HepG2 (cell line): ENCODE results near the gene IL27RA. TPM values are rescaled to one million over a fixed set of nuclear protein-coding genes. Genes with fewer than 3 reads are reported as not detected.
A peak's percentile ranks its signal among the peaks of the same experiment; 100 is the strongest.

Experiments used
- AGO1 ChIP-seq: fragments of 200-400 bp; formaldehyde crosslinking; IDR thresholded peaks from 2 replicates; pipeline ENCODE4 v1.6.1; 2017; ENCODE audit warnings: mild to moderate bottlenecking, low read depth, low read length, moderate library complexity; ENCODE audit not compliant: poor library complexity, severe bottlenecking
- EHMT2 ChIP-seq: fragments of 200-600 bp; sonication (generic); IDR thresholded peaks from 2 replicates; pipeline ENCODE4 v1.7.0; 2017; ENCODE audit warnings: antibody characterized with exemption, low read depth, low read length, borderline replicate concordance
- FOXK2 ChIP-seq: fragments of 450-650 bp; IDR thresholded peaks from 2 replicates; pipeline ENCODE4 v1.6.1; 2016
- GATA4 ChIP-seq: sonication (generic); IDR thresholded peaks from 2 replicates; pipeline ENCODE4 v1.6.1; 2016; ENCODE audit warnings: antibody characterized with exemption, low read depth, borderline replicate concordance
- IKZF1 ChIP-seq: fragments of 450-650 bp; IDR thresholded peaks from 2 replicates; pipeline ENCODE4 v1.7.1; 2016
- KLF12 ChIP-seq: sonication (generic); formaldehyde crosslinking; IDR thresholded peaks from 2 replicates; pipeline ENCODE4 v1.4.0; 2020; ENCODE audit warnings: missing genetic modification reagents, borderline replicate concordance
- MAF1 ChIP-seq: sonication (generic); formaldehyde crosslinking; IDR thresholded peaks from 2 replicates; pipeline ENCODE4 v1.5.0; 2020; ENCODE audit warnings: missing genetic modification reagents, borderline replicate concordance
- MBNL3 ChIP-seq: fragments of 250-450 bp; sonication (Bioruptor Pico); conservative IDR thresholded peaks from 2 replicates; pipeline ENCODE4 v1.8.0; 2022; ENCODE audit warnings: mild to moderate bottlenecking, inconsistent platforms
- NCOR1 ChIP-seq: fragments of 200-600 bp; sonication (generic); IDR thresholded peaks from 2 replicates; pipeline ENCODE4 v1.7.0; 2017; ENCODE audit warnings: antibody characterized with exemption, low read length, borderline replicate concordance
- REL ChIP-seq: sonication (generic); formaldehyde crosslinking; conservative IDR thresholded peaks from 2 replicates; pipeline ENCODE4 v1.8.0; 2022; ENCODE audit warnings: mild to moderate bottlenecking, missing genetic modification reagents, moderate library complexity
- TSC22D2 ChIP-seq: sonication (generic); formaldehyde crosslinking; IDR thresholded peaks from 2 replicates; pipeline ENCODE4 v1.5.1; 2020; ENCODE audit warnings: missing genetic modification reagents, mild to moderate bottlenecking, borderline replicate concordance
- ZKSCAN5 ChIP-seq: sonication (generic); formaldehyde crosslinking; IDR thresholded peaks from 2 replicates; pipeline ENCODE4 v1.5.1; 2020; ENCODE audit warnings: mild to moderate bottlenecking, missing genetic modification reagents
- ZNF24 ChIP-seq: fragments of 450-650 bp; IDR thresholded peaks from 2 replicates; pipeline ENCODE4 v1.6.1; 2017; ENCODE audit warnings: antibody characterized with exemption, mild to moderate bottlenecking
- ZNF546 ChIP-seq: sonication (generic); formaldehyde crosslinking; conservative IDR thresholded peaks from 2 replicates; pipeline ENCODE4 v1.8.1; 2023; ENCODE audit warnings: mild to moderate bottlenecking, missing genetic modification reagents
- ZNF567 ChIP-seq: sonication (generic); formaldehyde crosslinking; IDR thresholded peaks from 2 replicates; pipeline ENCODE4 v1.8.1; 2023; ENCODE audit warnings: mild to moderate bottlenecking, missing genetic modification reagents, borderline replicate concordance
- ZNF747 ChIP-seq: sonication (generic); formaldehyde crosslinking; IDR thresholded peaks from 2 replicates; pipeline ENCODE4 v1.8.1; 2023; ENCODE audit warnings: missing genetic modification reagents, mild to moderate bottlenecking, borderline replicate concordance
- ZNF75D ChIP-seq: sonication (generic); formaldehyde crosslinking; IDR thresholded peaks from 2 replicates; pipeline ENCODE4 v1.8.1; 2023; ENCODE audit warnings: missing genetic modification reagents, mild to moderate bottlenecking, borderline replicate concordance
- ZNF768 ChIP-seq: sonication (generic); formaldehyde crosslinking; IDR thresholded peaks from 2 replicates; pipeline ENCODE4 v1.4.0; 2020; ENCODE audit warnings: missing genetic modification reagents
- ZNF777 ChIP-seq: sonication (generic); formaldehyde crosslinking; IDR thresholded peaks from 2 replicates; pipeline ENCODE4 v1.4.0; 2020; ENCODE audit warnings: missing genetic modification reagents
- ZNF780A ChIP-seq: sonication (generic); formaldehyde crosslinking; IDR thresholded peaks from 2 replicates; pipeline ENCODE4 v1.8.0; 2022; ENCODE audit warnings: mild to moderate bottlenecking, missing genetic modification reagents, moderate library complexity
- ZSCAN25 ChIP-seq: sonication (generic); formaldehyde crosslinking; IDR thresholded peaks from 2 replicates; pipeline ENCODE4 v1.8.0; 2022; ENCODE audit warnings: mild to moderate bottlenecking, missing genetic modification reagents
- polyA plus RNA-seq, 8 experiments: library from polyadenylated mRNA; depleted of rRNA in 3 of 8; stranded (reverse) in 7 of 8; unstranded in 1 of 8; fragments of >200 nt; fragmentation: Illumina TruSeq in 4 of 8; extraction: Trizol in 4 of 8; gene quantifications; 2 replicates each; pipeline versions ENCODE4 v1.2.1 to v1.2.3, GENCODE V29; 2011 to 2016; ENCODE audit warnings: low read depth in 4 of 8, missing spikeins in 1 of 8, mixed read lengths in 1 of 8; ENCODE audit not compliant: insufficient read depth in 1 of 8
- total RNA-seq, 5 experiments: library from RNA; depleted of rRNA; stranded (reverse); fragments of >200 nt; fragmentation: Illumina TruSeq; extraction: Trizol; gene quantifications; 2 replicates each; pipeline ENCODE4 v1.2.3, GENCODE V29; 2016; ENCODE audit warnings: low read depth in 1 of 5
- TF ChIP-seq, protein P1 (sequence below): sonication (generic); formaldehyde crosslinking; conservative IDR thresholded peaks from 2 replicates; pipeline ENCODE4 v1.4.0; 2020; ENCODE audit warnings: missing genetic modification reagents
- TF ChIP-seq, protein P2 (sequence below): sonication (generic); formaldehyde crosslinking; IDR thresholded peaks from 2 replicates; pipeline ENCODE4 v1.4.0; 2020; ENCODE audit warnings: mild to moderate bottlenecking, missing genetic modification reagents, borderline replicate concordance
- TF ChIP-seq, protein P3 (sequence below): sonication (generic); formaldehyde crosslinking; IDR thresholded peaks from 2 replicates; pipeline ENCODE4 v1.5.0; 2020; ENCODE audit warnings: missing genetic modification reagents
- TF ChIP-seq, protein P4 (sequence below): sonication (generic); formaldehyde crosslinking; IDR thresholded peaks from 2 replicates; pipeline ENCODE4 v1.5.0; 2020; ENCODE audit warnings: mild to moderate bottlenecking, missing genetic modification reagents, borderline replicate concordance

The IL27RA gene
- total and polyA plus RNA-seq, 2 of the 13 experiments (the other 11 are each of a cell fraction or from before 2014, with no cell fraction given) = 3.5 to 8.1 TPM

DNA sequence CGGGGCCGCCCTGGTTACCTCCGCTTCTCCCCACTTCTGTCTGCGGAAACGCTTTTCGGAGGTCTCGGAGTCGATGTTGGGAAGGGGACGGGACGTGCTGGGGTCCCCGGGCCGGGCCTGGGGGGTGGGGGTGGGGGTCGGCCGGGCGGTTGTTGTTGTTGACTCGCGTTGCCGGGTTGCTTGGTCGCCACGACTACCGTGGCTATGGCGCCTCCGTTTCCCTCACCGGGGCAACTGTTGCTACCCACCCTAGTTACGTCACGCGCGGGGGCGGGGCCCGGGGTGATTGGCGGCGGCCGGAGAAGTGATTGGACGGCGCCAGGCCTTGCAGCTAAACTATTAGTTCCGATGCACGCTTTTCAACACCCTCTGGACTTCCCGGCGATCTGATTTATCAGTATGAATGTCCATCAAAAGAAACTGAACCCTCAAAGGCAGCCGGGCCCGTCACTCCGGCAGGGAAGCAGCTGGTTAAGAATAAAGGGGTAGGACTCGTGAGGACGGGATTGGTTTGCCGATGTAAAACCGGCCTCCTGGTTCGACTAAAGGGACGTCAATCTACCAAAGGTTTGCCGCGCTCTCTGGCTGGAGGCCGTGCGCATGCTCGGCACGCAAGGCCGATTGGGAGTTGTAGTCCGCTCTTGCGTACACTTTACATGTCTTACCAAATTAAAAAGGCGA, 25.3 kb upstream of the IL27RA start, which contains the start of gene RFX1 (continued):
- TF ChIP-seq, protein P1, sequence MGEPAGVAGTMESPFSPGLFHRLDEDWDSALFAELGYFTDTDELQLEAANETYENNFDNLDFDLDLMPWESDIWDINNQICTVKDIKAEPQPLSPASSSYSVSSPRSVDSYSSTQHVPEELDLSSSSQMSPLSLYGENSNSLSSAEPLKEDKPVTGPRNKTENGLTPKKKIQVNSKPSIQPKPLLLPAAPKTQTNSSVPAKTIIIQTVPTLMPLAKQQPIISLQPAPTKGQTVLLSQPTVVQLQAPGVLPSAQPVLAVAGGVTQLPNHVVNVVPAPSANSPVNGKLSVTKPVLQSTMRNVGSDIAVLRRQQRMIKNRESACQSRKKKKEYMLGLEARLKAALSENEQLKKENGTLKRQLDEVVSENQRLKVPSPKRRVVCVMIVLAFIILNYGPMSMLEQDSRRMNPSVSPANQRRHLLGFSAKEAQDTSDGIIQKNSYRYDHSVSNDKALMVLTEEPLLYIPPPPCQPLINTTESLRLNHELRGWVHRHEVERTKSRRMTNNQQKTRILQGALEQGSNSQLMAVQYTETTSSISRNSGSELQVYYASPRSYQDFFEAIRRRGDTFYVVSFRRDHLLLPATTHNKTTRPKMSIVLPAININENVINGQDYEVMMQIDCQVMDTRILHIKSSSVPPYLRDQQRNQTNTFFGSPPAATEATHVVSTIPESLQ = no peak
- TF ChIP-seq IKZF1 = no peak
- no peak for TF ChIP-seq ZNF75D
- no peak for TF ChIP-seq ZNF747 (CRISPR knock-in tag)
- no peak for TF ChIP-seq EHMT2
- no peak for TF ChIP-seq ZNF24
- TF ChIP-seq, protein P2, sequence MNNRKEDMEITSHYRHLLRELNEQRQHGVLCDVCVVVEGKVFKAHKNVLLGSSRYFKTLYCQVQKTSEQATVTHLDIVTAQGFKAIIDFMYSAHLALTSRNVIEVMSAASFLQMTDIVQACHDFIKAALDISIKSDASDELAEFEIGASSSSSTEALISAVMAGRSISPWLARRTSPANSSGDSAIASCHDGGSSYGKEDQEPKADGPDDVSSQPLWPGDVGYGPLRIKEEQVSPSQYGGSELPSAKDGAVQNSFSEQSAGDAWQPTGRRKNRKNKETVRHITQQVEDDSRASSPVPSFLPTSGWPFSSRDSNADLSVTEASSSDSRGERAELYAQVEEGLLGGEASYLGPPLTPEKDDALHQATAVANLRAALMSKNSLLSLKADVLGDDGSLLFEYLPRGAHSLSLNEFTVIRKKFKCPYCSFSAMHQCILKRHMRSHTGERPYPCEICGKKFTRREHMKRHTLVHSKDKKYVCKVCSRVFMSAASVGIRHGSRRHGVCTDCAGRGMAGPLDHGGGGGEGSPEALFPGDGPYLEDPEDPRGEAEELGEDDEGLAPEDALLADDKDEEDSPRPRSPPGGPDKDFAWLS (CRISPR knock-in tag) = no peak
- no peak for TF ChIP-seq ZNF567 (CRISPR knock-in tag)
- no peak for TF ChIP-seq MBNL3
- no peak for TF ChIP-seq KLF12
- peak; percentile 55; the same call in 1 of the 2 replicates for TF ChIP-seq GATA4
- TF ChIP-seq, protein P3, sequence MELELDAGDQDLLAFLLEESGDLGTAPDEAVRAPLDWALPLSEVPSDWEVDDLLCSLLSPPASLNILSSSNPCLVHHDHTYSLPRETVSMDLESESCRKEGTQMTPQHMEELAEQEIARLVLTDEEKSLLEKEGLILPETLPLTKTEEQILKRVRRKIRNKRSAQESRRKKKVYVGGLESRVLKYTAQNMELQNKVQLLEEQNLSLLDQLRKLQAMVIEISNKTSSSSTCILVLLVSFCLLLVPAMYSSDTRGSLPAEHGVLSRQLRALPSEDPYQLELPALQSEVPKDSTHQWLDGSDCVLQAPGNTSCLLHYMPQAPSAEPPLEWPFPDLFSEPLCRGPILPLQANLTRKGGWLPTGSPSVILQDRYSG = no peak
- no peak for TF ChIP-seq AGO1
- no peak for TF ChIP-seq TSC22D2 (CRISPR knock-in tag)
- TF ChIP-seq NCOR1 = no peak
- TF ChIP-seq MAF1 (CRISPR knock-in tag) = no peak
- TF ChIP-seq REL (CRISPR knock-in tag) = no peak
- no peak for TF ChIP-seq ZSCAN25
- TF ChIP-seq ZNF777 (CRISPR knock-in tag) = no peak
- TF ChIP-seq, protein P4, sequence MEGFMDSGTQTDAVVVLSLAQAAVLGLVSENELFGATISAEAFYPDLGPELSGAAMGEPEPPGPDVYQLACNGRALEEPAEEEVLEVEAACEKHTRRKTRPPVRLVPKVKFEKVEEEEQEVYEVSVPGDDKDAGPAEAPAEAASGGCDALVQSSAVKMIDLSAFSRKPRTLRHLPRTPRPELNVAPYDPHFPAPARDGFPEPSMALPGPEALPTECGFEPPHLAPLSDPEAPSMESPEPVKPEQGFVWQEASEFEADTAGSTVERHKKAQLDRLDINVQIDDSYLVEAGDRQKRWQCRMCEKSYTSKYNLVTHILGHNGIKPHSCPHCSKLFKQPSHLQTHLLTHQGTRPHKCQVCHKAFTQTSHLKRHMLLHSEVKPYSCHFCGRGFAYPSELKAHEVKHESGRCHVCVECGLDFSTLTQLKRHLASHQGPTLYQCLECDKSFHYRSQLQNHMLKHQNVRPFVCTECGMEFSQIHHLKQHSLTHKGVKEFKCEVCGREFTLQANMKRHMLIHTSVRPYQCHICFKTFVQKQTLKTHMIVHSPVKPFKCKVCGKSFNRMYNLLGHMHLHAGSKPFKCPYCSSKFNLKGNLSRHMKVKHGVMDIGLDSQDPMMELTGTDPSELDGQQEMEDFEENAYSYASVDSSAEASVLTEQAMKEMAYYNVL (CRISPR knock-in tag) = no peak
- no peak for TF ChIP-seq ZNF768 (CRISPR knock-in tag)
- TF ChIP-seq ZKSCAN5 (CRISPR knock-in tag) = no peak
- no peak for TF ChIP-seq ZNF780A (CRISPR knock-in tag)
- TF ChIP-seq FOXK2 = no peak
- no peak for TF ChIP-seq ZNF546 (CRISPR knock-in tag)
